A172 (cell line): Measurements from ENCODE around the gene FCRL1. TPM values are rescaled to one million over a fixed set of nuclear protein-coding genes. Genes with fewer than 3 reads are reported as not detected.

Source experiments
- total RNA-seq: library from RNA; depleted of rRNA; stranded (reverse); fragments of >200 nt; shearing (Covaris generic); gene quantifications from 2 replicates; pipeline ENCODE4 v1.2.3, GENCODE V29; 2014; rRNA removed

FCRL1 gene
- total RNA-seq, 1 experiment from 2014 or later: not detected

Other genes with a start within 250 kb of the FCRL1 start
- gene FCRL4, start 222.0 kb downstream of the FCRL1 start, total RNA-seq: not detected in 2 replicates
- gene FCRL3, start 119.4 kb downstream of the FCRL1 start, total RNA-seq: not detected in 2 replicates
- gene FCRL2, start 43.0 kb downstream of the FCRL1 start, total RNA-seq: not detected in 2 replicates
- gene CD5L, start 21.7 kb upstream of the FCRL1 start, total RNA-seq: not detected in 2 replicates
- gene KIRREL1, start 173.5 kb upstream of the FCRL1 start, total RNA-seq: 145 and 179 TPM in 2 replicates